HG03066 (cell line): Measurements from ENCODE around the gene FKBP4.

Source experiments
- ATAC-seq: cut with Tn5 transposase; IDR thresholded peaks from one replicate; pipeline ENCODE4 v1.9.1; 2021; ENCODE audit warnings: low read depth; ENCODE audit not compliant: unreplicated experiment

Gene FKBP4

DNA sequence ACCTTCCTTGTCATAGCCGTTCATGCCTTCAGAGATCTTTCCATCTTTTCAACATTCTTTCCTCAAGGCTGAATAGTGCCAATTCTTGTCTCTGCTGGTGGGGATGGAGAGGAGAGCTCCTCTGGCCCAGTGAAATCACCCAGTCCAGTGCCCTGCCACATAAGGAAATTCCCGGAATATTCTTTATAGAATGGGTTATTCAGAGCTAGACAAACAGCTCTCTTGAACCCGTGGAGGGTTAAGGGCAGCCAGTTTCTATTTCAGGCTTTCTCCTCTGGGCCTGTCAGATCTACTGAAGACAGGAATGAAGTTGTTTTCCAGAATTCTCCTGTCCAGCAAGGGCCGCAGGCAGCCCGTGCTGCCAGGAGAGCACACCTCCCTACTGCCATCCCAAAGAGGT is 48.2 kb downstream of the FKBP4 start:
- no peak for ATAC-seq

DNA sequence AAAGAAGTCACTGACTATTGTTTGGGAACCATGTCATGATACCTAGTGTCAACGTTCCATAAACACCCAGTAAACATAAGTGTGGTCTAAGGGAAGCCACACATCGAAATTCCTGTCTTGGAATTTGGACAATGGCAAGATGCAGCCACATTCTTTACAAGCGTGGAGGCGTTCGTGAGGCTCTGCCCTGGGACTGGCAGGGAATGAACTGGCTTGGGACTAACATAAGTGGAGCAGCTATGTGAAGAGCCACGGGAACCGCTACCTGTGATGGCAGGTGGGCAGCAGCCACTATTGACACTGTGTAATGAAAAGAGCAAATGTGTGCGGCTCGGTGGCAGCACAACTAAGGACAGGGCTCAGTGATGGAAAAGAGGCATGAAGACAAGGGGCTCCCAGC is 50.0 kb downstream of the FKBP4 start:
- no peak for ATAC-seq

DNA sequence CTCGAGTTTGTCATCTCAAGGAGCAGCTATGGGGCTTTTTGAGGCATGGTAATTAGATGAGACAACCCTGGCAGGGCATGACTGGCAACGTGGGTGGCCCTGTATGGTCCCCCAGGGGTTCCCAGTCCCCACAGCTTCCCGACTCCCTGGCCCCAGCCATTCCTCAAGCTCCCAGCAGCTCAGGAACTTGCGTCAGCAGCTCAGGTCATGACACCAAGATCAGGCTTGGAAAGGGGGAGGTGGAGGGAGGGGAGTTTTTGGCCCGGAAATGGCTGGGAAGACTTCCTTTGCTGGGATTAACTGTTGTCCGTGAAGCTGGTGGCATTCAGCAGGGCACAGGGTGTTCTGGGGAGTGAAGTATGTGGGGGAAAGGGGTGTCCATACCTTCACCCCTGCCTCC is 50.5 kb downstream of the FKBP4 start:
- ATAC-seq, result no peak

DNA sequence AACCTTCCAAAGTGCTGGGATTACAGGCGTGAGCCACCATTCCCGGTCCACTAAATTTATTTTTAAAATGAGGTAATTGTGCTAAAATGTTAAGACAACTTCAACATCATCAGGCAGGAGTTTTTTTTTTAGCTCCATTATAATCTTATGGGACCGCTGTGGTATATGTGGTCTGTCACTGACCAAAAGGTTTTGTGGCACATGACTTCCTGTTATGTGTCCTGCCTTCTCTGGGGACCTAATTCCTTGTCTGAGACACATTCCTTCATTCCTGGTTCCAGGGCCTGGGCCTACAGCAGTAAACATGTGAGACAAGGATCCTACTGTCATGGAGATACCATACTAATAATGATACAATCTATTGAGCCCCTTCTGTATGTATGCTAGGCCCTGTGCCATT is 57.2 kb downstream of the FKBP4 start:
- no peak for ATAC-seq

DNA sequence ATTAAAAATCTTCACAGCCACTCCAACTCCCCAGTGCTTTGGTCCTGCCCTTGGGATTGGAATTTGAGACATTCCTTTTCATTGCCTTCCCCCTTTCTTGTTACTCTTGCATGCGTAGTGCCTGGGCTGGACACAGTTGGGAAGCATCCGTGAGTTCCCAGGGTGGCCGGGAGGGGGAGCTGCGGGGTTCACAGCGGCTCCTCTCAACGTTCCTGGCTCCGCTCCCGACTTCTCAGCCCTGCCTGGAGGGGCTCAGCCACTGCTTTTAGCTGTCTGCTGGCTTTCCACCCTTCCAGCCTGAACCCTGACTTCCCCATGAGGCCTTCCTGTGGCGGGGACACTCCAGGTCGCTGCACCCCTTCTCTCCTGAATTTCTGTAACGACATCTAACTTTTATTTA is 58.9 kb downstream of the FKBP4 start:
- no peak for ATAC-seq
